ENCODE measurements around the gene RGL1. TPM values are rescaled to one million over a fixed set of nuclear protein-coding genes. Genes with fewer than 3 reads are reported as not detected.
A peak's percentile ranks its signal among the peaks of the same experiment; 100 is the strongest.

Gene RGL1
- total and polyA plus RNA-seq, 7 donors: 0.93 to 6.8 (median 3.9) TPM

GRCh38 chr1:183810756-183811544, 6.0 kb downstream of the RGL1 start:
- H3K27ac ChIP-seq: no peak overlapping the region
- intact Hi-C loops (cut with DNase I): no loop called here
- peak overlapping the region; percentile 8 for H3K4me3 ChIP-seq
- ATAC-seq (no peak), DNase-seq (no peak)
- no peaks in the 10 kb centered on the region for H3K36me3 ChIP-seq (ENCODE audit: insufficient read depth in 1 of 2, low read depth in 1 of 2)
- WGBS, 3 donors: 85 to 89% (median 86%) methylated on average over 4 of the region's 4 CpGs
- H3K4me1 ChIP-seq: peaks cover 4% of the 10 kb centered on the region
- no peaks in the 10 kb centered on the region for H3K9me3 ChIP-seq
- H3K27me3 ChIP-seq (ENCODE audit: insufficient read depth in 3 of 3, low read length in 2 of 3): no peaks in the 10 kb centered on the region
- TF ChIP-seq CTCF (IDR thresholded peaks at IDR 0.05): no peak

DNA sequence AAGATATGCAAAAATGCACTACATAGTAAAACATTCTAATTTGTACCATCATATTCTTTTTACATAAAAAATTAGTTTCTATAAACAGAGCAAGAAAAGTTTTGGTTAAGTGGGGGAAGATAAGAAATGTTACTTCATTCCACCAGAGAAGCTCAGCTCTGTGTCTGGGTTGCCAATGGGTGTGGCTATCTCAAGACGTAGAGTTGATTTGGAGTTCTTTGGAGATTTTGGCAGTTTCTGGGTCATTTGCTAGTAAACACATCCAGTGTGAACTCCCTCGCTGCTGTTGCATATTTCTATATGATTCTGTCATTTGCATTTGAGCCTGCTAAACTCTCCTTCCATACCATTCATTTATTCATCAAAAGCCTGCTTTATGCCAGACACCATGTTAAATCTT, 7.2 kb downstream of the RGL1 start:
- H3K4me1 ChIP-seq: peaks cover 5% of the 10 kb centered on the region
- no peaks in the 10 kb centered on the region for H3K36me3 ChIP-seq (ENCODE audit: insufficient read depth in 1 of 2, low read depth in 1 of 2)
- H3K4me3 ChIP-seq: peak overlapping the region; percentile 2
- intact Hi-C loops (cut with DNase I): no loop called here
- DNase-seq (no peak), ATAC-seq (no peak)
- WGBS, 3 donors: 70 to 78% (median 77%) methylated on average over 2 of the region's 2 CpGs
- no peak for TF ChIP-seq CTCF (IDR thresholded peaks at IDR 0.05)
- H3K27ac ChIP-seq: no peak overlapping the region
- no peaks in the 10 kb centered on the region for H3K27me3 ChIP-seq (ENCODE audit: insufficient read depth in 3 of 3, low read length in 2 of 3)
- no peaks in the 10 kb centered on the region for H3K9me3 ChIP-seq

DNA sequence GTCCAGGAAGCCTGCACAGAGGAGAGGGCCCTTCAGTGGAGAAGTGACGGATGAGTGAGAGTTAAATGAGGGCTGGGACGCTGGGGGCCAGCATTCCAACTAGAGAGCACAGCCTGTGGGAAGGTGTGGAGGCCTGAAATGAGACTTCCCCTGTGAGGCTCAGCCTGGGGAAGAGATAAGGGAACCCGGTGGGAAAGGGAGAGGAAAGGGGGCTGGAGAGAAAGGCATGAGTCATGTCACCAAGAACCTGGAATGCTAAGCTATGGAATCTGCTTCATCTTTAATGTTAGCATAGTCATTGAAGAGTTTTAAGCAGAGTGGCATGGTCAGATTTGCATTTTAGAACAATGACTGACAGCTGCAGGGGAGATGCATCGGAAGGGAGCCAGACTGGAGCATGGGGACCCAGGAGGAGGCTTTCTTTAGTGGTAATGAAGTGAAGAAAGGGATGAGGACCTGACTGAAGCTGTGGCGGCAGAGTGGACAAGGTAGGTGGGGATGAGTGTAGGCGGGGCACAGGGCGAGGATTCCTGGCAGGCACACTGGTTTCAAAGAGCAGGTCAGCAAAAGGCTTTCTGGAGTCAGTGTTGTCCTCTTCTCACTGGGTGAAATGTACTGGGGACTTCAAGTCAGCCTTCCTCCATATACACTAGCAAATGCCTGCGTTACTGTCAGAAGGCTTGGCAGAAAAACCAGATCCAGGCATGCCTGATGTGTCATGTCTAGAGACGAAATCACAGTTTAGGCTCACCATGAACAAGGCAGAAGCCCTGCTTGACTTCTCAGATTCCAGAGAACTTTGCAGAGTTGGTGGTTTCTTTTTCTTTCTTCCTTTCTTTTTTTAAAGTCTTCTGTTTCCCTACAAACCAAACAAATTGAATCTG, 8.0 kb downstream of the RGL1 start:
- Histone ChIP-seq H3K9me3 (no peaks in the 10 kb centered on the region), H3K27me3 (ENCODE audit: insufficient read depth in 3 of 3, low read length in 2 of 3) (no peaks in the 10 kb centered on the region), H3K27ac (no peak overlapping the region), H3K4me3 (no peak overlapping the region), H3K36me3 (ENCODE audit: insufficient read depth in 1 of 2, low read depth in 1 of 2) (no peaks in the 10 kb centered on the region), H3K4me1 (peaks cover 12% of the 10 kb centered on the region)
- intact Hi-C loops (cut with DNase I): no loop called here
- DNase-seq (no peak), ATAC-seq (peak in 2 of 4 donors; percentile 53 to 60)
- 64 to 72% (median 68%) methylated on average over 9 of the region's 9 CpGs for WGBS, 3 donors
- TF ChIP-seq CTCF (IDR thresholded peaks at IDR 0.05): no peak

- no peak for TF ChIP-seq CTCF (IDR thresholded peaks at IDR 0.05)
- Histone ChIP-seq H3K27me3 (ENCODE audit: insufficient read depth in 3 of 3, low read length in 2 of 3) (no peaks in the 10 kb centered on the region), H3K4me1 (peaks cover 12% of the 10 kb centered on the region), H3K27ac (no peak overlapping the region), H3K36me3 (ENCODE audit: insufficient read depth in 1 of 2, low read depth in 1 of 2) (no peaks in the 10 kb centered on the region), H3K4me3 (no peak overlapping the region), H3K9me3 (no peaks in the 10 kb centered on the region)
- DNase-seq (no peak), ATAC-seq (no peak)
- 76 to 100% (median 81%) methylated on average over 1 of the region's 1 CpG for WGBS, 3 donors
- intact Hi-C loops (cut with DNase I): no loop called here
Measured at GRCh38 chr1:183814121-183814681, 9.3 kb downstream of the RGL1 start.
